ENCODE data around the gene GLRX3.
"Not testable (repeated sequence)": the region's sequence is repeated elsewhere in the genome, so short reads cannot be mapped to it uniquely, and the experiment has no call there.

GLRX3 gene

DNA sequence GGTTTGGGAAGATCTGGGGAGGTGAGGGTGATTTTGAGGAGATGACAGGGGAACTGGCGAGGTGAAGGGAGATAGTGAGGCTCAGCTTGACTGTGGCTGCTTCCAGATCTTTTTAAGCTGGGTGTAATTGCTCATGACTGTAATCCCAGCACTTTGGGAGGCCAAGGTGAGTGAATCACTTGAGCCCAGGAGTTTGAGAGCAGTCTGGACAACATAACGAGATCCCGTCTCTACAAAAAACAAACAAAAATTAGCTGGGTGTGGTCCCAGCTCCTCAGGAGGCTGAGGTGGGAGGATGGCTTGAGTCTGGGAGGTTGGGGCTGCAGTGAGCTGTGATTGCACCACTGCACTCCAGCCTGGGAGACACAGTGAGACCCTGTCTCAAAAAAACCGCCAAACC, 66.0 kb downstream of the GLRX3 start:
- H2BK120ac ChIP-seq (ENCODE audit: low read depth, low read length); H2BK15ac ChIP-seq (ENCODE audit: low read depth, poor library complexity, severe bottlenecking); DNase-seq; H3K27me3 ChIP-seq (ENCODE audit: control insufficient read depth in 1 of 2, insufficient read depth in 1 of 2, low read length in 2 of 2); H3K9me3 ChIP-seq (ENCODE audit: control insufficient read depth, low read length); H3K27ac ChIP-seq (ENCODE audit: low read length, poor library complexity, severe bottlenecking); H4K91ac ChIP-seq (ENCODE audit: low read length); H3K79me1 ChIP-seq (replicated peaks; ENCODE audit: low read length, poor library complexity, severe bottlenecking); H3K4me3 ChIP-seq (ENCODE audit: insufficient read depth in 1 of 2, low read depth in 1 of 2, low read length in 2 of 2); H3K4me2 ChIP-seq (ENCODE audit: low read length, poor library complexity, severe bottlenecking); H3K4ac ChIP-seq (ENCODE audit: low read depth in 1 of 2, low read length in 2 of 2); H2BK12ac ChIP-seq (ENCODE audit: low read length in 2 of 2); H4K8ac ChIP-seq (ENCODE audit: low read length); H3K9ac ChIP-seq (ENCODE audit: low read length); H2AK5ac ChIP-seq (ENCODE audit: low read length, severe bottlenecking); H2AFZ ChIP-seq (ENCODE audit: low read depth, low read length); H3K14ac ChIP-seq (ENCODE audit: low read length in 2 of 2); H3K4me1 ChIP-seq (ENCODE audit: control insufficient read depth, insufficient read depth, low read depth, low read length); H3K23ac ChIP-seq (ENCODE audit: low read length in 2 of 2); H2BK5ac ChIP-seq (ENCODE audit: low read depth, low read length, poor library complexity, severe bottlenecking); H3K18ac ChIP-seq (ENCODE audit: low read depth in 1 of 2, low read length in 2 of 2); H3K36me3 ChIP-seq (ENCODE audit: control insufficient read depth in 1 of 2, insufficient read depth in 2 of 2, low read depth in 1 of 2, low read length in 2 of 2): not testable (repeated sequence)
- 86% methylated on average over 1 of the region's 4 CpGs for WGBS

- peaks cover 0 to 8% of the 10 kb centered on the region in 2 experiments for H3K36me3 ChIP-seq (ENCODE audit: control insufficient read depth in 1 of 2, insufficient read depth in 2 of 2, low read depth in 1 of 2, low read length in 2 of 2)
- no peak overlapping the region for H2BK5ac ChIP-seq (ENCODE audit: low read depth, low read length, poor library complexity, severe bottlenecking)
- no peak overlapping the region for H2BK15ac ChIP-seq (ENCODE audit: low read depth, poor library complexity, severe bottlenecking)
- H2BK120ac ChIP-seq (ENCODE audit: low read depth, low read length): no peak overlapping the region
- no peaks in the 10 kb centered on the region for H3K27me3 ChIP-seq (ENCODE audit: control insufficient read depth in 1 of 2, insufficient read depth in 1 of 2, low read length in 2 of 2)
- H3K23ac ChIP-seq (ENCODE audit: low read length in 2 of 2): no peak overlapping the region
- H3K4me1 ChIP-seq (ENCODE audit: control insufficient read depth, insufficient read depth, low read depth, low read length): peaks cover 10% of the 10 kb centered on the region
- WGBS: 94% methylated on average over 28 of the region's 29 CpGs
- no peaks in the 10 kb centered on the region for H3K79me1 ChIP-seq (replicated peaks; ENCODE audit: low read length, poor library complexity, severe bottlenecking)
- H4K91ac ChIP-seq (ENCODE audit: low read length): no peak overlapping the region
- H2AFZ ChIP-seq (ENCODE audit: low read depth, low read length): no peak overlapping the region
- H3K14ac ChIP-seq (ENCODE audit: low read length in 2 of 2): no peak overlapping the region
- no peak overlapping the region for H4K8ac ChIP-seq (ENCODE audit: low read length)
- peak overlapping the region in 1 of 2 experiments; percentile 3 for H3K4me3 ChIP-seq (ENCODE audit: insufficient read depth in 1 of 2, low read depth in 1 of 2, low read length in 2 of 2)
- H3K9ac ChIP-seq (ENCODE audit: low read length): no peak overlapping the region
- no peak overlapping the region for H3K4me2 ChIP-seq (ENCODE audit: low read length, poor library complexity, severe bottlenecking)
- DNase-seq: no peak
- H3K18ac ChIP-seq (ENCODE audit: low read depth in 1 of 2, low read length in 2 of 2): no peak overlapping the region
- no peak overlapping the region for H3K27ac ChIP-seq (ENCODE audit: low read length, poor library complexity, severe bottlenecking)
- H2AK5ac ChIP-seq (ENCODE audit: low read length, severe bottlenecking): no peak overlapping the region
- no peak overlapping the region for H2BK12ac ChIP-seq (ENCODE audit: low read length in 2 of 2)
- no peak overlapping the region for H3K4ac ChIP-seq (ENCODE audit: low read depth in 1 of 2, low read length in 2 of 2)
- no peaks in the 10 kb centered on the region for H3K9me3 ChIP-seq (ENCODE audit: control insufficient read depth, low read length)
Measured at GRCh38 chr10:130202984-130203621, 66.9 kb downstream of the GLRX3 start.

GRCh38 chr10:130203626-130204025, 67.4 kb downstream of the GLRX3 start:
- Histone ChIP-seq H4K8ac (ENCODE audit: low read length) (no peak overlapping the region), H3K4me3 (ENCODE audit: insufficient read depth in 1 of 2, low read depth in 1 of 2, low read length in 2 of 2) (no peak overlapping the region), H3K36me3 (ENCODE audit: control insufficient read depth in 1 of 2, insufficient read depth in 2 of 2, low read depth in 1 of 2, low read length in 2 of 2) (peaks cover 0 to 12% of the 10 kb centered on the region in 2 experiments), H3K4ac (ENCODE audit: low read depth in 1 of 2, low read length in 2 of 2) (no peak overlapping the region), H3K9me3 (ENCODE audit: control insufficient read depth, low read length) (no peaks in the 10 kb centered on the region), H4K91ac (ENCODE audit: low read length) (no peak overlapping the region), H3K18ac (ENCODE audit: low read depth in 1 of 2, low read length in 2 of 2) (no peak overlapping the region), H2BK15ac (ENCODE audit: low read depth, poor library complexity, severe bottlenecking) (no peak overlapping the region), H2AFZ (ENCODE audit: low read depth, low read length) (no peak overlapping the region), H3K27ac (ENCODE audit: low read length, poor library complexity, severe bottlenecking) (no peak overlapping the region), H2AK5ac (ENCODE audit: low read length, severe bottlenecking) (no peak overlapping the region), H3K23ac (ENCODE audit: low read length in 2 of 2) (no peak overlapping the region), H3K14ac (ENCODE audit: low read length in 2 of 2) (no peak overlapping the region), H2BK120ac (ENCODE audit: low read depth, low read length) (no peak overlapping the region), H2BK12ac (ENCODE audit: low read length in 2 of 2) (no peak overlapping the region), H3K4me1 (ENCODE audit: control insufficient read depth, insufficient read depth, low read depth, low read length) (peaks cover 10% of the 10 kb centered on the region), H3K27me3 (ENCODE audit: control insufficient read depth in 1 of 2, insufficient read depth in 1 of 2, low read length in 2 of 2) (no peaks in the 10 kb centered on the region), H3K9ac (ENCODE audit: low read length) (no peak overlapping the region), H3K4me2 (ENCODE audit: low read length, poor library complexity, severe bottlenecking) (no peak overlapping the region), H3K79me1 (replicated peaks; ENCODE audit: low read length, poor library complexity, severe bottlenecking) (no peaks in the 10 kb centered on the region), H2BK5ac (ENCODE audit: low read depth, low read length, poor library complexity, severe bottlenecking) (no peak overlapping the region)
- no peak for DNase-seq
- WGBS: 95% methylated on average over 8 of the region's 18 CpGs

DNA sequence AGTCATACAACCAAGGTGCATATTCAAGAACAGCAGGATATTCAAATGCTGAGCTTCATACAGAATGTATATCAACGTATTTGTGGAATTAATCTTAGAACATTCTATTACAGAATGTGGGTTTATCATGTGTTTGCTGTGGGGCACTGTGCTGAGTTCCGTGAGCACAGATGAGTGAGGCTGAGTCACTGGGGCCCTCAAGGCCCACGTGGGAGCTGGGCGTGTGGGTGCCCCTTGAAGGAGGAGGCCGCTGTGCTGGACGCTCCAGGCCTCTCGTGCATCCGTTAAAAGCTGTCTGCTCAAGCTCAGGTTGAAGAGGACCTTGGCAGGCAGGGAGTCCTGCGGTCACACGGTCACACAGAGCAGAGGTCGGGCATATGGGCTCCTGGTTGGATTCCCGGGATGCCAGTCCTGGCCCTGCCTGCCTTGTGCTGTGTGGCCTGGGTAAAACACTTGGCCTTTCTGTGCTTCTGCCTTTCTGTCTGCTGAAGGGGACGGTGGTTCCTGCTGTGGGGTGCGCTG, 70.1 kb downstream of the GLRX3 start:
- H3K27ac ChIP-seq (ENCODE audit: low read length, poor library complexity, severe bottlenecking): no peak overlapping the region
- 86% methylated on average over 14 of the region's 14 CpGs for WGBS
- H2AK5ac ChIP-seq (ENCODE audit: low read length, severe bottlenecking): no peak overlapping the region
- H3K18ac ChIP-seq (ENCODE audit: low read depth in 1 of 2, low read length in 2 of 2): no peak overlapping the region
- no peak for DNase-seq
- no peaks in the 10 kb centered on the region for H3K9me3 ChIP-seq (ENCODE audit: control insufficient read depth, low read length)
- no peaks in the 10 kb centered on the region for H3K27me3 ChIP-seq (ENCODE audit: control insufficient read depth in 1 of 2, insufficient read depth in 1 of 2, low read length in 2 of 2)
- H3K14ac ChIP-seq (ENCODE audit: low read length in 2 of 2): no peak overlapping the region
- H2BK120ac ChIP-seq (ENCODE audit: low read depth, low read length): no peak overlapping the region
- H3K9ac ChIP-seq (ENCODE audit: low read length): no peak overlapping the region
- H3K4me2 ChIP-seq (ENCODE audit: low read length, poor library complexity, severe bottlenecking): no peak overlapping the region
- H3K79me1 ChIP-seq (replicated peaks; ENCODE audit: low read length, poor library complexity, severe bottlenecking): no peaks in the 10 kb centered on the region
- H2AFZ ChIP-seq (ENCODE audit: low read depth, low read length): no peak overlapping the region
- no peak overlapping the region for H2BK12ac ChIP-seq (ENCODE audit: low read length in 2 of 2)
- no peak overlapping the region for H2BK15ac ChIP-seq (ENCODE audit: low read depth, poor library complexity, severe bottlenecking)
- peaks cover 10% of the 10 kb centered on the region for H3K4me1 ChIP-seq (ENCODE audit: control insufficient read depth, insufficient read depth, low read depth, low read length)
- H3K4me3 ChIP-seq (ENCODE audit: insufficient read depth in 1 of 2, low read depth in 1 of 2, low read length in 2 of 2): no peak overlapping the region
- no peak overlapping the region for H2BK5ac ChIP-seq (ENCODE audit: low read depth, low read length, poor library complexity, severe bottlenecking)
- no peak overlapping the region for H3K4ac ChIP-seq (ENCODE audit: low read depth in 1 of 2, low read length in 2 of 2)
- H4K8ac ChIP-seq (ENCODE audit: low read length): no peak overlapping the region
- H4K91ac ChIP-seq (ENCODE audit: low read length): no peak overlapping the region
- H3K23ac ChIP-seq (ENCODE audit: low read length in 2 of 2): no peak overlapping the region
- peaks cover 0 to 11% of the 10 kb centered on the region in 2 experiments for H3K36me3 ChIP-seq (ENCODE audit: control insufficient read depth in 1 of 2, insufficient read depth in 2 of 2, low read depth in 1 of 2, low read length in 2 of 2)
